K562 (cell line): ENCODE data around the gene NAA15. TPM values are rescaled to one million over a fixed set of nuclear protein-coding genes. Genes with fewer than 3 reads are reported as not detected.

Experiments
- DPF2 ChIP-seq: fragments of 450-650 bp; IDR thresholded peaks from 2 replicates; pipeline ENCODE4 v1.6.1; 2016
- HIVEP1 ChIP-seq: fragments of 250-450 bp; sonication (Bioruptor Pico); IDR thresholded peaks from 2 replicates; pipeline ENCODE4 v1.4.0; 2020; ENCODE audit warnings: mild to moderate bottlenecking
- ILF3 ChIP-seq: fragments of 450-650 bp; IDR thresholded peaks from 2 replicates; pipeline ENCODE4 v1.6.1; 2018; ENCODE audit warnings: antibody characterized with exemption, mild to moderate bottlenecking, moderate library complexity, borderline replicate concordance
- LCOR ChIP-seq: sonication (generic); formaldehyde crosslinking; IDR thresholded peaks from 2 replicates; pipeline ENCODE4 v1.8.0; 2022; ENCODE audit warnings: mild to moderate bottlenecking, missing genetic modification reagents
- MCM7 ChIP-seq, 2 experiments: fragments of 450-650 bp; IDR thresholded peaks; 2 replicates each; pipeline ENCODE4 v1.6.1; 2016 to 2018
- PATZ1 ChIP-seq: fragments of 250-450 bp; sonication (Bioruptor Pico); IDR thresholded peaks from 2 replicates; pipeline ENCODE4 v1.5.0; 2020; ENCODE audit warnings: mild to moderate bottlenecking, borderline replicate concordance
- RCOR1 ChIP-seq, 2 experiments: IDR thresholded peaks; 2 replicates each; pipeline ENCODE4 v1.6.1; 2012; ENCODE audit warnings: low read depth in 2 of 2, low read length in 2 of 2, borderline replicate concordance in 1 of 2, improper control_type of control experiment in 1 of 2
- RHOXF2B ChIP-seq: fragments of 250-450 bp; sonication (Bioruptor Pico); conservative IDR thresholded peaks from 2 replicates; pipeline ENCODE4 v1.5.1; 2021
- SREBF2 ChIP-seq: sonication (generic); formaldehyde crosslinking; IDR thresholded peaks from 2 replicates; pipeline ENCODE4 v1.4.0; 2020; ENCODE audit warnings: mild to moderate bottlenecking, missing genetic modification reagents
- TARDBP ChIP-seq: fragments of 450-650 bp; IDR thresholded peaks from 2 replicates; pipeline ENCODE4 v1.6.1; 2016
- TCFL5 ChIP-seq: fragments of 250-450 bp; sonication (Bioruptor Pico); conservative IDR thresholded peaks from 2 replicates; pipeline ENCODE4 v1.6.1; 2021; ENCODE audit warnings: mild to moderate bottlenecking, moderate library complexity, matching md5 sums
- THRA ChIP-seq: fragments of 450-650 bp; IDR thresholded peaks from 2 replicates; pipeline ENCODE4 v1.6.1; 2017; ENCODE audit warnings: mild to moderate bottlenecking, moderate library complexity
- TRIM24 ChIP-seq, 2 experiments: fragments of 450-650 bp; IDR thresholded peaks; 2 replicates each; pipeline ENCODE4 v1.6.1; 2016
- YY1 ChIP-seq, 3 experiments: IDR thresholded peaks; 2 replicates each; pipeline ENCODE4 v1.6.1; 2011; ENCODE audit warnings: low read length in 2 of 3, mild to moderate bottlenecking in 2 of 3, moderate library complexity in 2 of 3, borderline replicate concordance in 1 of 3, control low read depth in 1 of 3, low read depth in 1 of 3; ENCODE audit not compliant: insufficient read depth in 3 of 3, insufficient replicate concordance in 2 of 3, control insufficient read depth in 1 of 3, insufficient read length in 1 of 3; ENCODE audit errors: extremely low read depth in 1 of 3
- ZKSCAN1 ChIP-seq: fragments of 150-350 bp; IDR thresholded peaks from 2 replicates; pipeline ENCODE4 v1.6.1; 2016; ENCODE audit warnings: low read depth, low read length
- ZNF146 ChIP-seq: IDR thresholded peaks from one replicate; pipeline ENCODE4 v1.6.1; 2018; ENCODE audit warnings: missing compliant biosample characterization; ENCODE audit not compliant: unreplicated experiment
- ZNF224 ChIP-seq: sonication (generic); formaldehyde crosslinking; IDR thresholded peaks from 2 replicates; pipeline ENCODE4 v1.8.0; 2022; ENCODE audit warnings: mild to moderate bottlenecking, missing genetic modification reagents
- ZNF347 ChIP-seq: fragments of 450-650 bp; formaldehyde crosslinking; IDR thresholded peaks from 2 replicates; pipeline ENCODE4 v1.4.0; 2020; ENCODE audit warnings: low read depth, mild to moderate bottlenecking, moderate library complexity
- polyA plus RNA-seq, 8 experiments: library from polyadenylated mRNA; depleted of rRNA in 4 of 8; stranded (reverse) in 5 of 8; unstranded in 3 of 8; fragments of >200 nt; fragmentation: Nextera tagmentation in 2 of 8; fragmentation: Illumina TruSeq in 1 of 8; extraction: Ambion mirVana in 2 of 8; extraction: Trizol in 1 of 8; gene quantifications; 2 replicates each; pipeline versions ENCODE4 v1.2.1 to v1.2.3, GENCODE V29; 2011 to 2014; ENCODE audit warnings: inconsistent platforms in 1 of 8, missing spikeins in 1 of 8
- total RNA-seq, 7 experiments: library from RNA; depleted of rRNA in 6 of 7; stranded (reverse); fragments of >200 nt in 6 of 7; fragmentation: Illumina TruSeq in 2 of 7; extraction: Trizol in 2 of 7; gene quantifications; 2 replicates each; pipeline versions ENCODE4 v1.2.1 to v1.2.3, GENCODE V29; 2011 to 2021; ENCODE audit warnings: low replicate concordance in 1 of 7

The NAA15 gene
- total and polyA plus RNA-seq, 9 of the 15 experiments (the other 6 are each of a cell fraction or from before 2014, with no cell fraction given), result 37.8 to 117 (median 63.2) TPM

GRCh38 chr4:139295206-139295941, 5.9 kb upstream of the NAA15 start (continued):
- no peak for TF ChIP-seq SREBF2 (CRISPR knock-in tag)
- TF ChIP-seq MCM7 (IDR thresholded peaks at IDR 0.05), result no peak
- TF ChIP-seq HIVEP1 (CRISPR knock-in tag), result no peak
- TF ChIP-seq YY1 (IDR thresholded peaks at IDR 0.05; ENCODE audit: borderline replicate concordance in 1 of 3, control insufficient read depth in 1 of 3, extremely low read depth in 1 of 3, insufficient read depth in 3 of 3, insufficient read length in 1 of 3, insufficient replicate concordance in 2 of 3, low read depth in 1 of 3, low read length in 2 of 3), result peak; percentile 94 to 99 (median 97)
- no peak for TF ChIP-seq DPF2
- 0 out of 2 replicates have a peak, but pooled peaks have one; percentile 29 for TF ChIP-seq TARDBP
- 0 out of 2 replicates have a peak, but pooled peaks have one; percentile 37 for TF ChIP-seq ZKSCAN1
- peak; percentile 90 for TF ChIP-seq ILF3
- no peak for TF ChIP-seq RCOR1 (IDR thresholded peaks at IDR 0.05; ENCODE audit: borderline replicate concordance in 1 of 2, low read depth in 2 of 2, low read length in 2 of 2)
- no peak for TF ChIP-seq ZNF224 (CRISPR knock-in tag)
- TF ChIP-seq PATZ1 (CRISPR knock-in tag), result no peak
- no peak for TF ChIP-seq RHOXF2B (CRISPR knock-in tag)
- 0 out of 4 replicates have a peak, but pooled peaks of 1 of the 2 experiments have one; percentile 43 for TF ChIP-seq TRIM24 (IDR thresholded peaks at IDR 0.05)
- no peak for TF ChIP-seq TCFL5
- no peak for TF ChIP-seq ZNF347 (CRISPR knock-in tag)
- TF ChIP-seq LCOR (CRISPR knock-in tag), result peak; percentile 81; the same call in 1 of the 2 replicates
- TF ChIP-seq ZNF146 (CRISPR knock-in tag), result no peak
- TF ChIP-seq THRA, result no peak
